Neural progenitor cell (in vitro differentiated cells): ENCODE measurements around the gene BMPR1A. TPM values are rescaled to one million over a fixed set of nuclear protein-coding genes. Genes with fewer than 3 reads are reported as not detected.

Experiments used
- DNase-seq: peaks from one replicate; pipeline ENCODE4 v3.0.0-alpha.2; 2016; ENCODE audit warnings: low spot score
- H2AFZ ChIP-seq: fragments of 200-600 bp; sonication (generic); replicated peaks from 2 replicates; pipeline ENCODE4 v1.6.1; 2016; ENCODE audit warnings: antibody characterized with exemption
- H3F3A ChIP-seq: fragments of 200-600 bp; sonication (generic); 2 replicates; pipeline ENCODE4 v1.6.1; 2016; ENCODE audit warnings: antibody characterized with exemption, low read depth
- H3K27ac ChIP-seq: fragments of 200-600 bp; sonication (generic); 2 replicates; pipeline ENCODE4 v1.5.1; 2016; ENCODE audit warnings: mild to moderate bottlenecking
- H3K27me3 ChIP-seq: fragments of 200-600 bp; sonication (generic); 2 replicates; pipeline ENCODE4 v1.6.1; 2016; ENCODE audit warnings: mild to moderate bottlenecking, moderate library complexity
- H3K36me3 ChIP-seq: fragments of 200-600 bp; sonication (generic); 2 replicates; pipeline ENCODE4 v1.5.1; 2016
- H3K4me1 ChIP-seq: fragments of 200-600 bp; sonication (generic); 2 replicates; pipeline ENCODE4 v1.6.1; 2016; ENCODE audit warnings: mixed run types
- H3K4me2 ChIP-seq: fragments of 200-600 bp; sonication (generic); 2 replicates; pipeline ENCODE4 v1.6.1; 2016
- H3K4me3 ChIP-seq: fragments of 200-600 bp; sonication (generic); 2 replicates; pipeline ENCODE4 v1.5.1; 2016
- H3K79me2 ChIP-seq: fragments of 200-600 bp; sonication (generic); 2 replicates; pipeline ENCODE4 v1.6.1; 2016; ENCODE audit warnings: low read depth
- H3K9ac ChIP-seq: fragments of 200-600 bp; sonication (generic); 2 replicates; pipeline ENCODE4 v1.6.1; 2016
- H3K9me3 ChIP-seq: fragments of 200-600 bp; sonication (generic); 2 replicates; pipeline ENCODE4 v1.5.1; 2016; ENCODE audit warnings: low read depth
- H4K20me1 ChIP-seq: fragments of 200-600 bp; sonication (generic); 2 replicates; pipeline ENCODE4 v1.6.1; 2016; ENCODE audit warnings: low read depth
- H3K27ac Mint-ChIP-seq: 3 replicates; pipeline ENCODE4 v1.8.0; 2021; ENCODE audit warnings: mixed read lengths
- H3K27me3 Mint-ChIP-seq: 2 replicates; pipeline ENCODE4 v1.8.0; 2022; ENCODE audit warnings: low read depth, mild to moderate bottlenecking, inconsistent platforms, moderate library complexity, mixed read lengths; ENCODE audit not compliant: insufficient read depth
- H3K36me3 Mint-ChIP-seq: 3 replicates; pipeline ENCODE4 v1.8.0; 2021; ENCODE audit warnings: mixed read lengths
- H3K4me1 Mint-ChIP-seq: 3 replicates; pipeline ENCODE4 v1.8.0; 2021; ENCODE audit warnings: mixed read lengths
- H3K4me3 Mint-ChIP-seq: 3 replicates; pipeline ENCODE4 v1.8.0; 2021; ENCODE audit warnings: mild to moderate bottlenecking, moderate library complexity, mixed read lengths
- H3K9me3 Mint-ChIP-seq: 3 replicates; pipeline ENCODE4 v1.8.0; 2020; ENCODE audit warnings: mixed read lengths
- CTCF ChIP-seq: fragments of 200-600 bp; sonication (generic); IDR thresholded peaks from 2 replicates; pipeline ENCODE4 v1.5.1; 2017; ENCODE audit warnings: antibody characterized with exemption, mild to moderate bottlenecking
- EZH2 ChIP-seq: fragments of 200-600 bp; sonication (generic); IDR thresholded peaks from 2 replicates; pipeline ENCODE4 v1.6.1; 2017; ENCODE audit warnings: antibody characterized with exemption, mild to moderate bottlenecking, moderate library complexity
- EZH2phosphoT487 ChIP-seq: fragments of 200-600 bp; sonication (generic); IDR thresholded peaks from 2 replicates; pipeline ENCODE4 v1.6.1; 2017; ENCODE audit warnings: antibody characterized with exemption
- total RNA-seq: library from RNA; depleted of rRNA; stranded (reverse); fragments of >200 nt; gene quantifications from 2 replicates; pipeline ENCODE4 v1.2.3, GENCODE V29; 2015; ENCODE audit warnings: low replicate concordance

Gene BMPR1A
- total RNA-seq, 1 donor from 2014 or later: 76.2 TPM

- no peak overlapping the region for H3K9ac ChIP-seq
- H3K36me3 ChIP-seq: no peaks in the 10 kb centered on the region
- no peaks in the 10 kb centered on the region for H3K79me2 ChIP-seq
- Mint-ChIP-seq H3K4me3 (no peak overlapping the region), H3K9me3 (no peaks in the 10 kb centered on the region), H3K4me1 (peaks cover 8% of the 10 kb centered on the region), H3K27me3 (peaks cover 8% of the 10 kb centered on the region), H3K36me3 (no peaks in the 10 kb centered on the region), H3K27ac (peak overlapping the region; percentile 88)
- no peak overlapping the region for H3K27ac ChIP-seq
- H3K4me3 ChIP-seq: no peak overlapping the region
- no peak for TF ChIP-seq EZH2phosphoT487
- no peak for TF ChIP-seq EZH2
- no peak for TF ChIP-seq CTCF
- no peaks in the 10 kb centered on the region for H4K20me1 ChIP-seq
- no peak overlapping the region for H2AFZ ChIP-seq
- H3K27me3 ChIP-seq: no peaks in the 10 kb centered on the region
- no peaks in the 10 kb centered on the region for H3K9me3 ChIP-seq
- H3F3A ChIP-seq: no peaks in the 10 kb centered on the region
- H3K4me1 ChIP-seq: peaks cover 4% of the 10 kb centered on the region
- no peak for DNase-seq
- H3K4me2 ChIP-seq: no peak overlapping the region
Observed at GRCh38 chr10:86943316-86944030, 187.1 kb downstream of the BMPR1A start.

- no peaks in the 10 kb centered on the region for H4K20me1 ChIP-seq
- H3K4me3 ChIP-seq: no peak overlapping the region
- H3K9me3 Mint-ChIP-seq: no peaks in the 10 kb centered on the region
- H3K27me3 ChIP-seq: no peaks in the 10 kb centered on the region
- peaks cover 4% of the 10 kb centered on the region for H3K4me1 ChIP-seq
- H3K9ac ChIP-seq: no peak overlapping the region
- peaks cover 8% of the 10 kb centered on the region for H3K27me3 Mint-ChIP-seq
- H3K27ac Mint-ChIP-seq: peak overlapping the region; percentile 72
- no peak overlapping the region for H3K27ac ChIP-seq
- no peak for DNase-seq
- H3F3A ChIP-seq: no peaks in the 10 kb centered on the region
- no peak overlapping the region for H3K4me3 Mint-ChIP-seq
- H2AFZ ChIP-seq: no peak overlapping the region
- no peaks in the 10 kb centered on the region for H3K36me3 Mint-ChIP-seq
- H3K9me3 ChIP-seq: no peaks in the 10 kb centered on the region
- H3K4me1 Mint-ChIP-seq: peaks cover 8% of the 10 kb centered on the region
- no peaks in the 10 kb centered on the region for H3K79me2 ChIP-seq
- no peak overlapping the region for H3K4me2 ChIP-seq
- TF ChIP-seq EZH2phosphoT487: no peak
- TF ChIP-seq CTCF: no peak
- TF ChIP-seq EZH2: no peak
- no peaks in the 10 kb centered on the region for H3K36me3 ChIP-seq
Observed at GRCh38 chr10:86944031-86944419, 187.6 kb downstream of the BMPR1A start.

GRCh38 chr10:86944471-86944870 is 188.1 kb downstream of the BMPR1A start:
- Histone ChIP-seq H3K27ac (no peak overlapping the region), H2AFZ (no peak overlapping the region), H4K20me1 (no peaks in the 10 kb centered on the region), H3K79me2 (no peaks in the 10 kb centered on the region), H3K27me3 (no peaks in the 10 kb centered on the region), H3K9me3 (no peaks in the 10 kb centered on the region), H3F3A (no peaks in the 10 kb centered on the region), H3K4me3 (no peak overlapping the region), H3K4me1 (peaks cover 4% of the 10 kb centered on the region), H3K9ac (no peak overlapping the region), H3K36me3 (no peaks in the 10 kb centered on the region), H3K4me2 (no peak overlapping the region)
- Mint-ChIP-seq H3K36me3 (no peaks in the 10 kb centered on the region), H3K4me3 (no peak overlapping the region), H3K27ac (peak overlapping the region; percentile 72), H3K4me1 (peaks cover 8% of the 10 kb centered on the region), H3K27me3 (peaks cover 8% of the 10 kb centered on the region), H3K9me3 (no peaks in the 10 kb centered on the region)
- TF ChIP-seq EZH2: no peak
- TF ChIP-seq EZH2phosphoT487: no peak
- no peak for TF ChIP-seq CTCF
- DNase-seq: no peak
